ENCODE results near the gene TMED1.
"Not testable (repeated sequence)": the region's sequence is repeated elsewhere in the genome, so short reads cannot be mapped to it uniquely, and the experiment has no call there.

The TMED1 gene

GRCh38 chr19:10835754-10836478, at the start of gene TMED1:
TMED1 (minus strand) TSS chr19:10836212; CDS start chr19:10836191, 21 bp downstream.
- peak; percentile 99 for DNase-seq

- no peak for DNase-seq
Measured at GRCh38 chr19:10885201-10886169, 49.5 kb upstream of the TMED1 start.

GRCh38 chr19:10884274-10884673, 48.3 kb upstream of the TMED1 start:
- no peak for DNase-seq

- DNase-seq: no peak
Measured at GRCh38 chr19:10882108-10882457, 46.1 kb upstream of the TMED1 start.

GRCh38 chr19:10881403-10882107, 45.5 kb upstream of the TMED1 start:
- DNase-seq: no peak

- DNase-seq: no peak
Measured at GRCh38 chr19:10878253-10878652, 42.2 kb upstream of the TMED1 start.

- DNase-seq: not testable (repeated sequence)
Measured at GRCh38 chr19:10877608-10878007, 41.6 kb upstream of the TMED1 start.

- DNase-seq: no peak
Measured at GRCh38 chr19:10876459-10877240, 40.6 kb upstream of the TMED1 start.

- no peak for DNase-seq
Measured at GRCh38 chr19:10874024-10874423, 38.0 kb upstream of the TMED1 start.

GRCh38 chr19:10872546-10873107, 36.6 kb upstream of the TMED1 start:
- no peak for DNase-seq

- no peak for DNase-seq
Measured at GRCh38 chr19:10871711-10872545, 35.9 kb upstream of the TMED1 start.

GRCh38 chr19:10870955-10871603, 35.1 kb upstream of the TMED1 start, which contains the start of gene CARM1:
CARM1 (plus strand) TSS chr19:10871553; CDS start chr19:10871703, 150 bp downstream.
- peak; percentile 98 for DNase-seq

GRCh38 chr19:10870501-10870954, 34.5 kb upstream of the TMED1 start:
- no peak for DNase-seq

- DNase-seq: not testable (repeated sequence)
Measured at GRCh38 chr19:10869872-10870311, 33.9 kb upstream of the TMED1 start.

- DNase-seq: no peak
Measured at GRCh38 chr19:10868872-10869547, 33.0 kb upstream of the TMED1 start.

- no peak for DNase-seq
Measured at GRCh38 chr19:10866495-10866894, 30.5 kb upstream of the TMED1 start.

GRCh38 chr19:10864538-10864899, 28.5 kb upstream of the TMED1 start:
- peak; percentile 64 for DNase-seq

- peak; percentile 68 for DNase-seq
Measured at GRCh38 chr19:10863107-10863717, 27.2 kb upstream of the TMED1 start.

- no peak for DNase-seq
Measured at GRCh38 chr19:10862561-10863106, 26.6 kb upstream of the TMED1 start.

Measured in T1000 (cell line).